Kidney (tissue), 14 donors: ENCODE results near the gene WDR91. TPM values are rescaled to one million over a fixed set of nuclear protein-coding genes. Genes with fewer than 3 reads are reported as not detected.

Experiments
- DNase-seq, 5 donors: peaks; one replicate each; pipeline ENCODE4 v3.0.0-alpha.2; 2013 to 2020
- FAIRE-seq: peaks from 2 replicates; lab custom pipeline; 2012; peaks lifted over from hg19 to GRCh38; lab: Jason Lieb, UNC
- H3K27ac ChIP-seq, 2 donors: one replicate each; pipeline ENCODE4 v1.7.0; 2013; ENCODE audit warnings: low read depth in 2 of 2, low read length in 2 of 2, inconsistent platforms in 1 of 2
- H3K27me3 ChIP-seq: one replicate; pipeline ENCODE4 v1.7.1; 2013; ENCODE audit warnings: low read length, inconsistent platforms; ENCODE audit not compliant: control insufficient read depth, insufficient read depth
- H3K36me3 ChIP-seq, 3 donors: one replicate each; pipeline versions ENCODE4 v1.7.0 to v1.7.1; 2013; ENCODE audit warnings: low read length in 3 of 3, control low read depth in 1 of 3, inconsistent platforms in 1 of 3; ENCODE audit not compliant: insufficient read depth in 3 of 3, control insufficient read depth in 2 of 3
- H3K4me1 ChIP-seq, 3 donors: one replicate each; pipeline versions ENCODE4 v1.7.0 to v1.7.1; 2013; ENCODE audit warnings: low read length in 3 of 3, inconsistent platforms in 1 of 3, low read depth in 1 of 3; ENCODE audit not compliant: control insufficient read depth in 2 of 3, insufficient read depth in 2 of 3
- H3K4me3 ChIP-seq, 3 donors: one replicate each; pipeline versions ENCODE4 v1.7.0 to v1.8.1; 2013; ENCODE audit warnings: low read length in 3 of 3, control low read depth in 1 of 3, inconsistent platforms in 1 of 3
- H3K9ac ChIP-seq, 3 donors: one replicate each; pipeline versions ENCODE4 v1.7.0 to v1.7.1; 2013; ENCODE audit warnings: low read length in 3 of 3, control low read depth in 1 of 3, inconsistent platforms in 1 of 3
- H3K9me3 ChIP-seq, 3 donors: one replicate each; pipeline versions ENCODE4 v1.7.0 to v1.7.1; 2013; ENCODE audit warnings: low read length in 3 of 3, control low read depth in 1 of 3, inconsistent platforms in 1 of 3; ENCODE audit not compliant: control insufficient read depth in 2 of 3, insufficient read depth in 1 of 3
- intact Hi-C: fragments of 100-400 bp; cut with DNase I; formaldehyde crosslinking; loops from one replicate; pipeline ENCODE4 v1.11.1; 2022
- polyA plus RNA-seq: library from polyadenylated mRNA; stranded (reverse); fragments of 350-450 nt; fragmentation: Illumina TruSeq; extraction: RNeasy Lipid Tissue Mini Kit (QIAGEN cat#74804); gene quantifications from one replicate; pipeline ENCODE4 v1.2.3, GENCODE V29; 2014; ENCODE audit warnings: low read depth, low replicate concordance; ENCODE audit not compliant: insufficient read depth
- total RNA-seq: library from RNA; stranded (reverse); fragmentation: NEBNext Ultra II Directional; extraction: Animal tissue kit (Norgen Biotek cat#: 25700); gene quantifications from one replicate; pipeline ENCODE4 v1.2.1, GENCODE V29; 2021
- TF ChIP-seq, protein P1 (sequence below): IDR thresholded peaks from 3 replicates; pipeline ENCODE4 v1.5.1; 2012; ENCODE audit warnings: mild to moderate bottlenecking, moderate library complexity, borderline replicate concordance; ENCODE audit not compliant: insufficient read depth; ENCODE audit errors: extremely low read depth
- donor health status: control.
- donor health status: control.
- donor health status: control.
- donor health status: control.
- donor health status: control.
- donor health status: DM: yes; HTN: yes; CAD: no.
- donor health status: Normal renal cell carcinoma (clear cell type).

WDR91 gene
- total and polyA plus RNA-seq, 2 donors from 2014 or later = 27.8 to 73.9 TPM

DNA sequence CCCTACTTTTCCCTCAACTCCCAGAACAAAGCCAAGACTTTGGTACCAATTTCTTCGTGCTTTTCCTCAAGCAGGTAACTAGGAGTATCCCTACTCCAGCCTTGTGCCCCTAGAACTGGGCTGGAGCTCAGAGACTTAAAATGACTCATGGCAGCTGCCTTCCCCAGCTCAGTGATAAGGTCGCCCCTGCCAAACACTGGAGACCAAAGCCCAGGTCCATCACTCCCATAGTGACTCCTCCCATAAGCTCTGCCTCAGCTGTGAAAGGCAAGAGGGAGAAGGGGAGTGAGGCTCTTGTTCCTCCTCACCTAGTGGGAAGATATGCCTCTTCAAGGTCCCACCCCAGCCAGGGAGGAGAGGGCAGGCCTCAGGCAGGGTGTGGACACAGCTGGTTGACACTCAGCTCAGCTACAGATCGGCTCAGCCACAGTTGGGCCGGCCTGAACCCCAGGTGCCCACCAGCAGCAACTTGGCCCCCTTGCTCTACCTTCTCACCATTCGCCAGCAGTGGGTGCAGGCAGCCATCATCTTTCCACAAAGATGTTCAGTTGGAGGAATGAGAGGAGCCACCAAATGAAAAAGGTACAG, 27.0 kb downstream of the WDR91 start:
- no peaks in the 10 kb centered on the region for H3K27me3 ChIP-seq
- H3K9me3 ChIP-seq = peaks cover 3 to 14% (median 7%) of the 10 kb centered on the region in 3 donors
- no peak overlapping the region for H3K27ac ChIP-seq
- peak in 1 of 5 donors; percentile 14 for DNase-seq
- intact Hi-C loops = no loop called here
- TF ChIP-seq, protein P1, sequence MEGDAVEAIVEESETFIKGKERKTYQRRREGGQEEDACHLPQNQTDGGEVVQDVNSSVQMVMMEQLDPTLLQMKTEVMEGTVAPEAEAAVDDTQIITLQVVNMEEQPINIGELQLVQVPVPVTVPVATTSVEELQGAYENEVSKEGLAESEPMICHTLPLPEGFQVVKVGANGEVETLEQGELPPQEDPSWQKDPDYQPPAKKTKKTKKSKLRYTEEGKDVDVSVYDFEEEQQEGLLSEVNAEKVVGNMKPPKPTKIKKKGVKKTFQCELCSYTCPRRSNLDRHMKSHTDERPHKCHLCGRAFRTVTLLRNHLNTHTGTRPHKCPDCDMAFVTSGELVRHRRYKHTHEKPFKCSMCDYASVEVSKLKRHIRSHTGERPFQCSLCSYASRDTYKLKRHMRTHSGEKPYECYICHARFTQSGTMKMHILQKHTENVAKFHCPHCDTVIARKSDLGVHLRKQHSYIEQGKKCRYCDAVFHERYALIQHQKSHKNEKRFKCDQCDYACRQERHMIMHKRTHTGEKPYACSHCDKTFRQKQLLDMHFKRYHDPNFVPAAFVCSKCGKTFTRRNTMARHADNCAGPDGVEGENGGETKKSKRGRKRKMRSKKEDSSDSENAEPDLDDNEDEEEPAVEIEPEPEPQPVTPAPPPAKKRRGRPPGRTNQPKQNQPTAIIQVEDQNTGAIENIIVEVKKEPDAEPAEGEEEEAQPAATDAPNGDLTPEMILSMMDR = no peak
- H3K9ac ChIP-seq = no peak overlapping the region
- H3K4me1 ChIP-seq = no peaks in the 10 kb centered on the region
- no peak for FAIRE-seq
- no peak overlapping the region for H3K4me3 ChIP-seq
- H3K36me3 ChIP-seq = peaks cover 9 to 76% (median 55%) of the 10 kb centered on the region in 3 donors

DNA sequence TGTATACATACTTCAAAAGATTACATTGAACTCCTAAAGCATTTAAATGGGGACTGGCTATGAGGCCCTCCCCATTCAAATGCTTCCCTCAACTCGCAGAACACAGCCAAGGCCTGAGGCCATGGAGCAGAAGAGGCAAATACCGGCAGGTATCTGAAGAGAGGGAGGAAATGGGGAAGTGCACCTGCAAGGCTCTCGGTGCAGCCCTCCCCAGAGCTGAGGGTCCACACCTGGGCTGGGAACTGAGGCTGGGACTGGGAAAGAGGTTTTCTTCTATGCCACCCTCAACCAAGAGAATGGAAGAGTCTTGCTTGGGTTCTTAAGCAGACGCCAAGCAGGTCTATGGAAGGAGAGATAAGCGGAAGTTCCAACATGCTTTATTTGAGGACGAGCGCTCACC, 27.8 kb downstream of the WDR91 start:
- DNase-seq = peak in 1 of 5 donors; percentile 20
- Histone ChIP-seq H3K9ac (no peak overlapping the region), H3K27ac (no peak overlapping the region), H3K4me3 (no peak overlapping the region), H3K4me1 (no peaks in the 10 kb centered on the region), H3K9me3 (peaks cover 3 to 14% (median 7%) of the 10 kb centered on the region in 3 donors), H3K36me3 (peaks cover 9 to 67% (median 55%) of the 10 kb centered on the region in 3 donors), H3K27me3 (no peaks in the 10 kb centered on the region)
- no peak for FAIRE-seq
- intact Hi-C loops = no loop called here
- TF ChIP-seq, protein P1 = no peak

DNA sequence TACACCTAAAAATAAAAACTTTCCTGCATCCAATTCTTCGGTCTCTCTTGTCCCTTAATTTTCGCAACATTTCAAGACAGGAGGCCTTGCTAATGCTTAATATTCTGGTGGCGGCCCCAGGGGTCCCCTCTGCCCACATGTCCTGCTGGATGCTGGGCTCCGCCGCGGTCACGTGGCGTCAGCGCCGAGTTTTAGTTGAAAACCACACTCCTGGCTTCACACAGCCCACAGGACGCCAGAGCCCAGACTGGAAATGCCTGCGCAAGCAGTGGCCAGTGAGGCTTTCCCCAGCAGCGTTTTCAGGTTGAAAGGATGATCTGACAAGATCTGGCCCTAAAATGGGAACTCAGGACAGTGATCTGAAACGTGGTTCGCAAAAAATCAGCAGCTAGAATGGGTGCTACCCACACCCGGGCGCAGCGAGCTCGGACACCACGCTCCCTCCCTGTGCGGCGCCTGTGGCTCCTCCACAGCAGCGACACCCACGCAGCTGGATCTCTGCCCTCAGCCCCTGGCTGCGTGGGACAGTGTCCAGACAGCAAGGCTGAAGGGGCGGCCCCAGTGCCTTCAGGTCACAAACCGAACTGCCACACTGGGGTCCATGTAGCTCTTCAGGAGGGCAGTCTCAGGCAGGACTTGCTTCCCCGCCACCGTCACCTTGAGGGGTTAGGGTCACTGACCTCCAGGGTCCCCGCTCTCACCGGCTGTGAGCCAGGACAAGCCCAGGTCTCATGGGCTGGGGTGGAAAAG, 29.2 kb downstream of the WDR91 start:
- FAIRE-seq (no peak), DNase-seq (peak in 2 of 5 donors; percentile 47 to 63)
- H3K9me3 ChIP-seq = peaks cover 3 to 14% (median 7%) of the 10 kb centered on the region in 3 donors
- TF ChIP-seq, protein P1 = no peak
- intact Hi-C loops = no loop called here
- H3K4me1 ChIP-seq = no peaks in the 10 kb centered on the region
- no peak overlapping the region for H3K9ac ChIP-seq
- no peaks in the 10 kb centered on the region for H3K27me3 ChIP-seq
- H3K27ac ChIP-seq = no peak overlapping the region
- H3K4me3 ChIP-seq = no peak overlapping the region
- H3K36me3 ChIP-seq = peaks cover 9 to 55% (median 43%) of the 10 kb centered on the region in 3 donors
